GM12878 (cell line): ENCODE measurements around the gene SEMA3G. TPM values are rescaled to one million over a fixed set of nuclear protein-coding genes. Genes with fewer than 3 reads are reported as not detected.

Experiments used
- ATAC-seq: fragments of 200-7000 bp; cut with Tn5 transposase; 3 replicates; pipeline ENCODE4 v1.9.1; 2020; ENCODE audit warnings: mild to moderate bottlenecking, moderate library complexity
- BruUV-seq: library from RNA; stranded (reverse); fragments of 400-500 nt; replicated peaks from 2 replicates; lab custom pipeline; 2021; lab: Mats Ljungman, UMichigan
- CTCF ChIA-PET: fragments of 300-600 bp; sonication (Branson Sonifier 250); formaldehyde crosslinking; extraction: SDS; loops from one replicate; lab custom pipeline; 2021; ENCODE audit warnings: inconsistent platforms; lab: Yijun Ruan, JAX
- POLR2A ChIA-PET: fragments of 350-600 bp; formaldehyde crosslinking; extraction: SDS; loops from one replicate; lab custom pipeline; 2021; ENCODE audit warnings: inconsistent platforms; lab: Charles Lee
- RAD21 ChIA-PET: fragments of 300-600 bp; sonication (Branson Sonifier 250); formaldehyde crosslinking; loops from one replicate; lab custom pipeline; 2023; ENCODE audit warnings: antibody characterized with exemption; ENCODE audit not compliant: unreplicated experiment; lab: Charles Lee
- SMC1A ChIA-PET: fragments of 300-600 bp; sonication (Branson Sonifier 250); formaldehyde crosslinking; loops from one replicate; lab custom pipeline; 2023; ENCODE audit not compliant: unreplicated experiment, uncharacterized antibody; lab: Charles Lee
- DNase-seq: peaks from one replicate; pipeline ENCODE4 v3.0.0-alpha.2; 2011; ENCODE audit warnings: low read depth, low spot score
- FAIRE-seq: peaks from 3 replicates; lab custom pipeline; 2011; peaks lifted over from hg19 to GRCh38; lab: Jason Lieb, UNC
- H2AFZ ChIP-seq: 2 replicates; pipeline ENCODE4 v1.6.0; 2011; ENCODE audit warnings: low read depth, low read length, control low read depth; ENCODE audit not compliant: control insufficient read depth
- H3K27ac ChIP-seq: 2 replicates; pipeline ENCODE4 v1.5.1; 2011; ENCODE audit warnings: control low read depth; ENCODE audit not compliant: control insufficient read depth, insufficient read depth
- H3K27me3 ChIP-seq, 2 experiments: replicated peaks in 1 of 2; 2 replicates each; pipeline versions ENCODE4 v1.6.0 to v1.6.1; 2011; ENCODE audit warnings: low read length in 1 of 2; ENCODE audit not compliant: control insufficient read depth in 2 of 2, insufficient read depth in 2 of 2
- H3K36me3 ChIP-seq, 2 experiments: 2 replicates each; pipeline ENCODE4 v1.5.1; 2011; ENCODE audit warnings: low read length in 1 of 2; ENCODE audit not compliant: control insufficient read depth in 2 of 2, insufficient read depth in 2 of 2
- H3K4me1 ChIP-seq: 2 replicates; pipeline ENCODE4 v1.6.1; 2011; ENCODE audit warnings: mild to moderate bottlenecking, low read length, moderate library complexity, mixed read lengths; ENCODE audit not compliant: control insufficient read depth, insufficient read depth
- H3K4me2 ChIP-seq: 2 replicates; pipeline ENCODE4 v1.6.0; 2011; ENCODE audit warnings: control low read depth; ENCODE audit not compliant: control insufficient read depth, insufficient read depth
- H3K4me3 ChIP-seq: fragments of 200-600 bp; sonication (generic); 2 replicates; pipeline ENCODE4 v1.5.1; 2016
- H3K79me2 ChIP-seq: 2 replicates; pipeline ENCODE4 v1.6.0; 2011; ENCODE audit warnings: low read length; ENCODE audit not compliant: control insufficient read depth, insufficient read depth
- H3K9ac ChIP-seq: 2 replicates; pipeline ENCODE4 v1.8.0; 2011; ENCODE audit warnings: low read length, control low read depth, mixed read lengths; ENCODE audit not compliant: control insufficient read depth, insufficient read depth
- H3K9me3 ChIP-seq: replicated peaks from 3 replicates; pipeline ENCODE4 v1.5.1; 2011; ENCODE audit warnings: mild to moderate bottlenecking, low read length; ENCODE audit not compliant: control insufficient read depth, insufficient read depth
- H4K20me1 ChIP-seq: 2 replicates; pipeline ENCODE4 v1.6.0; 2011; ENCODE audit not compliant: control insufficient read depth, insufficient read depth
- ATF7 ChIP-seq: fragments of 450-650 bp; IDR thresholded peaks from 2 replicates; pipeline ENCODE4 v1.6.1; 2016; ENCODE audit warnings: low read depth, mild to moderate bottlenecking
- BHLHE40 ChIP-seq, 2 experiments: fragments of 450-650 bp in 1 of 2; IDR thresholded peaks; 2 replicates each; pipeline ENCODE4 v1.6.1; 2011 to 2017; ENCODE audit warnings: low read depth in 2 of 2, borderline replicate concordance in 1 of 2, improper control_type of control experiment in 1 of 2, low read length in 1 of 2, mild to moderate bottlenecking in 1 of 2
- BRCA1 ChIP-seq: IDR thresholded peaks from 2 replicates; pipeline ENCODE4 v1.6.1; 2011; ENCODE audit warnings: low read depth, low read length, improper control_type of control experiment
- SMAD5 ChIP-seq: IDR thresholded peaks from 2 replicates; pipeline ENCODE4 v1.6.1; 2016; ENCODE audit warnings: antibody characterized with exemption, low read depth
- SP1 ChIP-seq: IDR thresholded peaks from one replicate; pipeline ENCODE4 v1.6.1; 2011; ENCODE audit warnings: low read depth, low read length
- WRNIP1 ChIP-seq: IDR thresholded peaks from 2 replicates; pipeline ENCODE4 v1.6.1; 2011; ENCODE audit warnings: low read depth, low read length, improper control_type of control experiment, borderline replicate concordance
- ZNF274 ChIP-seq: IDR thresholded peaks from one replicate; pipeline ENCODE4 v1.8.0; 2011; ENCODE audit not compliant: insufficient read length, insufficient read depth
- WGBS: methylation state at CpG from one replicate; pipeline ENCODE4 v1.1.6; 2016; ENCODE audit warnings: low lambda C conversion rate; ENCODE audit not compliant: insufficient replicate concordance, insufficient coverage; ENCODE audit errors: missing lambda C conversion rate; 5-methylcytosine and 5-hydroxymethylcytosine counted together
- in situ Hi-C: fragments of 300-500 bp; cut with MboI; formaldehyde crosslinking; loops from 9 replicates; pipeline ENCODE4 v1.14.3; 2018; ENCODE audit warnings: mixed read lengths
- intact Hi-C: fragments of 100-400 bp; cut with micrococcal nuclease; formaldehyde crosslinking; loops from one replicate; pipeline ENCODE4 v1.14.2; 2022; ENCODE audit not compliant: unreplicated experiment
- polyA plus RNA-seq, 11 experiments: library from polyadenylated mRNA; depleted of rRNA in 4 of 11; unstranded in 6 of 11; stranded (reverse) in 5 of 11; fragments of >200 nt; fragmentation: Nextera tagmentation in 4 of 11; fragmentation: Illumina TruSeq in 1 of 11; extraction: Ambion mirVana in 4 of 11; extraction: Trizol in 1 of 11; gene quantifications; 1 replicate in 1 of 11; 2 replicates in 10 of 11; pipeline versions ENCODE4 v1.2.1 to v1.2.3, GENCODE V29; 2011 to 2016; ENCODE audit warnings: inconsistent platforms in 2 of 11, missing spikeins in 2 of 11, low read depth in 1 of 11
- total RNA-seq, 4 experiments: library from RNA; depleted of rRNA in 3 of 4; stranded (reverse); fragments of >200 nt in 3 of 4; fragmentation: Illumina TruSeq in 1 of 4; extraction: Trizol in 1 of 4; gene quantifications; 2 replicates each; pipeline versions ENCODE4 v1.2.1 to v1.2.3, GENCODE V29; 2013 to 2021
- TF ChIP-seq, protein P1 (sequence below): IDR thresholded peaks from 2 replicates; pipeline ENCODE4 v1.6.1; 2011; ENCODE audit warnings: low read depth, low read length, improper control_type of control experiment, borderline replicate concordance
- TF ChIP-seq, protein P2 (sequence below): IDR thresholded peaks from 2 replicates; pipeline ENCODE4 v1.6.1; 2012; ENCODE audit warnings: mild to moderate bottlenecking, low read depth, low read length
- TF ChIP-seq, protein P3 (sequence below): fragments of 450-650 bp; IDR thresholded peaks from 2 replicates; pipeline ENCODE4 v1.6.1; 2017; ENCODE audit warnings: mild to moderate bottlenecking
- TF ChIP-seq, protein P4 (sequence below): fragments of 450-650 bp; IDR thresholded peaks from 2 replicates; pipeline ENCODE4 v1.6.1; 2016; ENCODE audit warnings: mild to moderate bottlenecking

Gene SEMA3G
- total and polyA plus RNA-seq, 10 of the 15 experiments (the other 5 are each of a cell fraction or from before 2014, with no cell fraction given): 0.03 to 0.04 TPM; not detected in 8

DNA sequence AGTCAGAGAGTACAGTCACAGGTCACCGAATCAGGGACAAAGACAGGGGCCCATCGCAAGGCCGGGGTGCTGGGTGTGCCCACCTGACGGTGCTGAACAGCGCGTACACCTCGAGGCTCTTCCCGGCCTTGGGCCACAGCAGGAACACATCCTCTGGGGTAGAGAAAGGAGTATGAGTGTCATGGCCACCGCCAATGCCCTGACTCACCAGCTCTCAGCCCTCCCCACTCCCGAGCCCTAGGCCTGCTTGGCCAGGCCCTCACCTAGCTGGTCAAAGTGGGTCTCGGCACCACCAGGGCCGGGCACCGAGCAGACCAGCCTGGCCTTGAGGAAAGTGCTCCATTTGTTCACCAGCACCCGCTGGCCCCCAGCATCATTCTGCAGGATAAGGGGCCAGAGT, 4.2 kb downstream of the SEMA3G start:
- CTCF ChIA-PET: interaction anchor here (1.2 to 1.4 kb wide), 2 partner anchors 13 to 29 kb away, joined by 3 to 6 read pairs; no protein-coding TSS in a partner anchor
- Histone ChIP-seq H3K36me3 (no peaks in the 10 kb centered on the region), H3K4me3 (no peak overlapping the region), H3K4me2 (no peak overlapping the region), H4K20me1 (no peaks in the 10 kb centered on the region), H3K27me3 (no peaks in the 10 kb centered on the region), H3K27ac (no peak overlapping the region), H3K9ac (no peak overlapping the region), H2AFZ (no peak overlapping the region), H3K79me2 (no peaks in the 10 kb centered on the region), H3K9me3 (no peaks in the 10 kb centered on the region), H3K4me1 (no peaks in the 10 kb centered on the region)
- POLR2A ChIA-PET: no interaction called here
- no peak for DNase-seq
- intact Hi-C loops (no loop called here), in situ Hi-C loops (no loop called here)
- no peak for TF ChIP-seq BRCA1
- TF ChIP-seq, protein P1, sequence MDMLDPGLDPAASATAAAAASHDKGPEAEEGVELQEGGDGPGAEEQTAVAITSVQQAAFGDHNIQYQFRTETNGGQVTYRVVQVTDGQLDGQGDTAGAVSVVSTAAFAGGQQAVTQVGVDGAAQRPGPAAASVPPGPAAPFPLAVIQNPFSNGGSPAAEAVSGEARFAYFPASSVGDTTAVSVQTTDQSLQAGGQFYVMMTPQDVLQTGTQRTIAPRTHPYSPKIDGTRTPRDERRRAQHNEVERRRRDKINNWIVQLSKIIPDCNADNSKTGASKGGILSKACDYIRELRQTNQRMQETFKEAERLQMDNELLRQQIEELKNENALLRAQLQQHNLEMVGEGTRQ: no peak
- TF ChIP-seq BHLHE40 (IDR thresholded peaks at IDR 0.05; ENCODE audit: borderline replicate concordance in 1 of 2, low read depth in 2 of 2, low read length in 1 of 2): no peak
- ATAC-seq: no peak
- BruUV-seq: no TSS peak
- RAD21 ChIA-PET: no interaction called here
- WGBS: 52% methylated on average over 14 of the region's 14 CpGs
- SMC1A ChIA-PET: no interaction called here
- FAIRE-seq: no peak

DNA sequence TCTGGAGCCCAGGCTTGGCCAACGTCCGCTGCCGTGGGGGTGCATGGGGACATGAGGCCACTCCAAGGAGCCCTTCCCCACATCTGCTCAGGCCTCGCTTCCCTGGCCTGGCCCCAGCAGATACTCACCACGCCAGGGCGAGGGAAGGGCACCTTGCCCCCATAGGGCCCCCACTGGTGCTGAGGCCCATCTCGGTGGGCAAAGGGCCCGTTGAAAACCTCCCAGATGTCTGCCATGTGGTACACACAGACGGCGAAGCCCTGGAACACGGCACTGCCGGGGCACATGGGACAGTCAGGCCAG, 4.7 kb downstream of the SEMA3G start:
- ChIA-PET POLR2A (no interaction called here), RAD21 (no interaction called here), SMC1A (no interaction called here), CTCF (no interaction called here)
- BruUV-seq: no TSS peak
- no peaks in the 10 kb centered on the region for H3K27me3 ChIP-seq
- H3K36me3 ChIP-seq: no peaks in the 10 kb centered on the region
- H3K79me2 ChIP-seq: no peaks in the 10 kb centered on the region
- no peak overlapping the region for H3K4me2 ChIP-seq
- ATAC-seq (no peak), DNase-seq (no peak), FAIRE-seq (no peak)
- no peaks in the 10 kb centered on the region for H4K20me1 ChIP-seq
- in situ Hi-C loops: no loop called here
- H3K9me3 ChIP-seq: no peaks in the 10 kb centered on the region
- H2AFZ ChIP-seq: no peak overlapping the region
- no peak overlapping the region for H3K4me3 ChIP-seq
- 28% methylated on average over 8 of the region's 12 CpGs for WGBS
- no peak overlapping the region for H3K9ac ChIP-seq
- no peaks in the 10 kb centered on the region for H3K4me1 ChIP-seq
- H3K27ac ChIP-seq: no peak overlapping the region
- intact Hi-C loops: no loop called here
- no peak for TF ChIP-seq ZNF274
- TF ChIP-seq, protein P2, sequence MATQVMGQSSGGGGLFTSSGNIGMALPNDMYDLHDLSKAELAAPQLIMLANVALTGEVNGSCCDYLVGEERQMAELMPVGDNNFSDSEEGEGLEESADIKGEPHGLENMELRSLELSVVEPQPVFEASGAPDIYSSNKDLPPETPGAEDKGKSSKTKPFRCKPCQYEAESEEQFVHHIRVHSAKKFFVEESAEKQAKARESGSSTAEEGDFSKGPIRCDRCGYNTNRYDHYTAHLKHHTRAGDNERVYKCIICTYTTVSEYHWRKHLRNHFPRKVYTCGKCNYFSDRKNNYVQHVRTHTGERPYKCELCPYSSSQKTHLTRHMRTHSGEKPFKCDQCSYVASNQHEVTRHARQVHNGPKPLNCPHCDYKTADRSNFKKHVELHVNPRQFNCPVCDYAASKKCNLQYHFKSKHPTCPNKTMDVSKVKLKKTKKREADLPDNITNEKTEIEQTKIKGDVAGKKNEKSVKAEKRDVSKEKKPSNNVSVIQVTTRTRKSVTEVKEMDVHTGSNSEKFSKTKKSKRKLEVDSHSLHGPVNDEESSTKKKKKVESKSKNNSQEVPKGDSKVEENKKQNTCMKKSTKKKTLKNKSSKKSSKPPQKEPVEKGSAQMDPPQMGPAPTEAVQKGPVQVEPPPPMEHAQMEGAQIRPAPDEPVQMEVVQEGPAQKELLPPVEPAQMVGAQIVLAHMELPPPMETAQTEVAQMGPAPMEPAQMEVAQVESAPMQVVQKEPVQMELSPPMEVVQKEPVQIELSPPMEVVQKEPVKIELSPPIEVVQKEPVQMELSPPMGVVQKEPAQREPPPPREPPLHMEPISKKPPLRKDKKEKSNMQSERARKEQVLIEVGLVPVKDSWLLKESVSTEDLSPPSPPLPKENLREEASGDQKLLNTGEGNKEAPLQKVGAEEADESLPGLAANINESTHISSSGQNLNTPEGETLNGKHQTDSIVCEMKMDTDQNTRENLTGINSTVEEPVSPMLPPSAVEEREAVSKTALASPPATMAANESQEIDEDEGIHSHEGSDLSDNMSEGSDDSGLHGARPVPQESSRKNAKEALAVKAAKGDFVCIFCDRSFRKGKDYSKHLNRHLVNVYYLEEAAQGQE: no peak
- no peak for TF ChIP-seq WRNIP1
- TF ChIP-seq, protein P3, sequence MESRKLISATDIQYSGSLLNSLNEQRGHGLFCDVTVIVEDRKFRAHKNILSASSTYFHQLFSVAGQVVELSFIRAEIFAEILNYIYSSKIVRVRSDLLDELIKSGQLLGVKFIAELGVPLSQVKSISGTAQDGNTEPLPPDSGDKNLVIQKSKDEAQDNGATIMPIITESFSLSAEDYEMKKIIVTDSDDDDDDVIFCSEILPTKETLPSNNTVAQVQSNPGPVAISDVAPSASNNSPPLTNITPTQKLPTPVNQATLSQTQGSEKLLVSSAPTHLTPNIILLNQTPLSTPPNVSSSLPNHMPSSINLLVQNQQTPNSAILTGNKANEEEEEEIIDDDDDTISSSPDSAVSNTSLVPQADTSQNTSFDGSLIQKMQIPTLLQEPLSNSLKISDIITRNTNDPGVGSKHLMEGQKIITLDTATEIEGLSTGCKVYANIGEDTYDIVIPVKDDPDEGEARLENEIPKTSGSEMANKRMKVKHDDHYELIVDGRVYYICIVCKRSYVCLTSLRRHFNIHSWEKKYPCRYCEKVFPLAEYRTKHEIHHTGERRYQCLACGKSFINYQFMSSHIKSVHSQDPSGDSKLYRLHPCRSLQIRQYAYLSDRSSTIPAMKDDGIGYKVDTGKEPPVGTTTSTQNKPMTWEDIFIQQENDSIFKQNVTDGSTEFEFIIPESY: no peak
- TF ChIP-seq, protein P4, sequence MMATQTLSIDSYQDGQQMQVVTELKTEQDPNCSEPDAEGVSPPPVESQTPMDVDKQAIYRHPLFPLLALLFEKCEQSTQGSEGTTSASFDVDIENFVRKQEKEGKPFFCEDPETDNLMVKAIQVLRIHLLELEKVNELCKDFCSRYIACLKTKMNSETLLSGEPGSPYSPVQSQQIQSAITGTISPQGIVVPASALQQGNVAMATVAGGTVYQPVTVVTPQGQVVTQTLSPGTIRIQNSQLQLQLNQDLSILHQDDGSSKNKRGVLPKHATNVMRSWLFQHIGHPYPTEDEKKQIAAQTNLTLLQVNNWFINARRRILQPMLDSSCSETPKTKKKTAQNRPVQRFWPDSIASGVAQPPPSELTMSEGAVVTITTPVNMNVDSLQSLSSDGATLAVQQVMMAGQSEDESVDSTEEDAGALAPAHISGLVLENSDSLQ: no peak
- no peak for TF ChIP-seq ATF7
- no peak for TF ChIP-seq SP1
- TF ChIP-seq SMAD5: no peak
